Adrenal gland (tissue), 5 donors: ENCODE results near the gene CLASP1.

Experiments
- POLR2A ChIP-seq, 2 donors: fragments of 450-650 bp; IDR thresholded peaks; one replicate each; pipeline ENCODE4 v1.6.1; 2017; ENCODE audit warnings: antibody characterized with exemption in 2 of 2, mild to moderate bottlenecking in 2 of 2, moderate library complexity in 1 of 2
- TF ChIP-seq, protein P1 (sequence below), 6 experiments: fragments of 450-650 bp in 4 of 6; fragments of 200-600 bp in 2 of 6; sonication (generic) in 1 of 6; IDR thresholded peaks; 1 replicate in 5 of 6; 2 replicates in 1 of 6; pipeline versions ENCODE4 v1.5.1 to v1.8.0; 2016 to 2021; ENCODE audit warnings: antibody characterized with exemption in 6 of 6, mild to moderate bottlenecking in 2 of 6, moderate library complexity in 1 of 6
- donor health status: DM: no; HTN: no; CAD: no.

DNA sequence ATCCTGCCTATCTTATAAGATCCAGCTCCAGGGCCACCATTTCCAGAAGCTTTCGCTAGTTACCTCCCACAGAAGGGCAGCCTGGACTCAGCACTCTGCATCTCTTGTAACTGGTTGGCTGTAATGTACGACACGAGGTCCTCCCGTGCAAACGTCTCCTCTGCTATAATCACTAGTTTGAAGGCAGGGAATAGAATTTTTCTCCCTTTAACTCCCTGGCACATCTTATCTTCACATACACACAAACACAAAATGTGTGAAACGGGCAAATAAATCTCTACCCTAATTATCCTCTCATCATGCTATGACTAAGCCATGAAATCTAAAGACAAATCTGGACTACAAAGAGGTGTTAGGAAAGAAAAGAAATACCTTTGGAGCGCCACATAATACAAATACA, 81.8 kb downstream of the CLASP1 start:
- TF ChIP-seq, protein P1, sequence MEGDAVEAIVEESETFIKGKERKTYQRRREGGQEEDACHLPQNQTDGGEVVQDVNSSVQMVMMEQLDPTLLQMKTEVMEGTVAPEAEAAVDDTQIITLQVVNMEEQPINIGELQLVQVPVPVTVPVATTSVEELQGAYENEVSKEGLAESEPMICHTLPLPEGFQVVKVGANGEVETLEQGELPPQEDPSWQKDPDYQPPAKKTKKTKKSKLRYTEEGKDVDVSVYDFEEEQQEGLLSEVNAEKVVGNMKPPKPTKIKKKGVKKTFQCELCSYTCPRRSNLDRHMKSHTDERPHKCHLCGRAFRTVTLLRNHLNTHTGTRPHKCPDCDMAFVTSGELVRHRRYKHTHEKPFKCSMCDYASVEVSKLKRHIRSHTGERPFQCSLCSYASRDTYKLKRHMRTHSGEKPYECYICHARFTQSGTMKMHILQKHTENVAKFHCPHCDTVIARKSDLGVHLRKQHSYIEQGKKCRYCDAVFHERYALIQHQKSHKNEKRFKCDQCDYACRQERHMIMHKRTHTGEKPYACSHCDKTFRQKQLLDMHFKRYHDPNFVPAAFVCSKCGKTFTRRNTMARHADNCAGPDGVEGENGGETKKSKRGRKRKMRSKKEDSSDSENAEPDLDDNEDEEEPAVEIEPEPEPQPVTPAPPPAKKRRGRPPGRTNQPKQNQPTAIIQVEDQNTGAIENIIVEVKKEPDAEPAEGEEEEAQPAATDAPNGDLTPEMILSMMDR (IDR thresholded peaks at IDR 0.05): no peak
- TF ChIP-seq POLR2A (IDR thresholded peaks at IDR 0.05): no peak
